Fibroblast of skin of scalp (primary cell): ENCODE measurements around the gene SPEG.

Source experiments
- DNase-seq: peaks from one replicate; pipeline ENCODE4 v3.0.0-alpha.2; 2013

The SPEG gene

GRCh38 chr2:219425238-219426067 is 9.2 kb upstream of the SPEG start:
- no peak for DNase-seq

- no peak for DNase-seq
Measured at GRCh38 chr2:219426068-219426443, 8.6 kb upstream of the SPEG start.

DNA sequence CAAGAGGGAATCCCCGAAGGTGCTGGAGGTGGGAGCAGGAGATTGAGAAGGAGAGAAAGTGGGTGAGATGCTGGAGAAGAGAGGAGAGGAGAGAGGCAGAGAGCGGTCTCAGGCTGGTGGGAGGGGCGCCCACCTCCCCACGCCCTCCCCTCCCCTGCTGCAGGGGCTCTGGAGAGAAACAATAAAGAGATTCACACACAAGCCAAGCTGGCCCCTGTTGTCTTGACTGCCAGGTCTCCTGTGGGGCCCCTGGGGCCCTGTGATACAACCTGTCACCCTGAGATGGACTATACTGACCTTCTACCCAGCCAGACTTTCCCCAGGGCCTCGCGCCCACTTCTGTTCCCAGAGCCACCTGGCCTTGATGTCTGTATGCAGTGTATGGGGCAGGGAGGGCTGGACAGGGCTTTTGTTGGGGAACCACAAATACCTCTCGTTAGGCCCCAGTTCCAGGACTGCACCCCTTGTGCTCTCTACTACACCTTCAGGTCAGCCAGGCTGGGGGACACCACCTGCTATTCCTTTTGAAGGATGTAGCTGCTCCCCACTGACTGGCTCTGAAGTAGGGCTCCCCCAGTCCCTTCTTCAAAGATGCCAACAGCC is 8.0 kb upstream of the SPEG start:
- no peak for DNase-seq

DNA sequence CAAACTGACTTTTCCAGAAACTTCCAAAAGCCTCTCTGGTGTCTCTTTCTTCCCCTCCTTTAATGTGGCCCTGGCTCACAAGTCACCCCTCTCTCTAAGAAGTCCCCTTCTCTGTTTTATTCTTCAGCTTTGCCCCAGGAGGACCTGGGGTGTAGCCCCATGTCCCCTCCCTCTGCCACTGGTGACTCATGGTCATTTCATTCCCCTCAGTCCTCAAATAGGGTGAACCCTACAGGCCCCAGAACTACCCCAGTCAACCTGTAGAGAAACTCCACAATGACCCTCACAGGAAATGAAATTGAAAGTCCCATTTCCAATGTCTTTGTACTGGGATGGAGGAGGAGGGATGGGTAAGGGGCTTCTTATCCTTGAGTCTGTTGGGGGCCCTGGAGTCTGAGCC is 6.2 kb upstream of the SPEG start:
- DNase-seq, result no peak

- DNase-seq, result no peak
Measured at GRCh38 chr2:219429958-219430606, 4.6 kb upstream of the SPEG start.

DNA sequence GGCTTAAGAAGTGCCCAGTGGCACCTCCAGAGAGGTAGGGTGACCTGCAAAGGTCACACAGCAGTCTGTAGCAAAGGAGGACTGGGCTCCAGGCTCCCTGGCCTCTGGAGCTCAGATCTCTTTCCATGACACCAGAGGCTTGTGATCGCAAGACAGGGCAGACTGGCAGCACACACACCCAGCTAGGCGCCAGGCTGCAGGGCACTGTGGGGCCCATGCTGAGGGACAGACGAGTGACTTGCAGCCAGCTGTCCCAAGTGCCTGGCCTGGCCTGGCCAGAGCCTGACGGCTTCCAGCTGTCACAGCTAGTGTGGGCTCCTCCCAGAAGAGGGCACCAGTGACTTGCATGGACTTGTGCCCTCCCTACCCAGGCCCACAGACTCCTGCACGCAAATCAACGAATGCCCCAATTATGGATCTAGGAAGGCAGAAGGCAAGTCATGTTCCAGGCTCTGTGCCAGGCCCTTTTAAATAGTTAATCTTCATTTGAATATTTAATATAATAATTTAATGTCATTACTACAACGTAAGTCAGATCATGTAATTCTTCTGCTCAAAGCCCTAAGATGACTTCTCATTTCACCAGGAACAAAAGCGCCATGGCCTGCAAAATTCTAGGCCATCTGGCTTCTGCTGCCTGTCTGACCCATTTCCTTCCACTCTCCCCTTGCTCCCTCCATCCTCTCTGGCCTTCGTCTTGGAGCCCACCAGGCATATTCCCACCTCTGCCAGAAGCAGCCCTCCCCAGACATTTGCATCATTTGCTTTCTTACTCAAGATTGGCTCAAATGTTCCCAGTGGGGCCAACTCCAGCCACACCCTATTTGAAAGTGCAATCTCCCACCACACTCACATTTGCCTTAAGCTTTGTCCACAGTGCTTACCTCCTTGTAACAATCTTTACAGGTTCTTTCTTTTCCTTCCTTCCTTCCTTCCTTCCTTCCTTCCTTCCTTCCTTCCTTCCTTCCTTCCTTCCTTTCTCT is 3.7 kb upstream of the SPEG start:
- peak; percentile 72 for DNase-seq

- peak; percentile 87 for DNase-seq
Measured at GRCh38 chr2:219433666-219434467, 776 bp upstream of the SPEG start.

DNA sequence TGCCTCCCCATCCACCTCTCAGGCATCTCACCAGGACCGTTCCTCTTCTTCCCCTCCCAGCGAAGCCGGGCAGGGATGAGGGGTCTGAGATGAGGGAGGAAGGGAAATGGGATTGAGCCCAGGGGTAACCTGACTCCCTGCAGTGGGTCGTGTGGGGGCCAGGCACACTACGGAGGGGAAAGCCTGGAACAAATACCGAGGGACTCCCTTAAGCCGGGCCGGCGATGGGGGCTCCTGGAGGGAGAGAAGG is 250 bp upstream of the SPEG start:
- DNase-seq, result no peak

GRCh38 chr2:219435701-219436100 is 1.1 kb downstream of the SPEG start:
- DNase-seq, result no peak

DNA sequence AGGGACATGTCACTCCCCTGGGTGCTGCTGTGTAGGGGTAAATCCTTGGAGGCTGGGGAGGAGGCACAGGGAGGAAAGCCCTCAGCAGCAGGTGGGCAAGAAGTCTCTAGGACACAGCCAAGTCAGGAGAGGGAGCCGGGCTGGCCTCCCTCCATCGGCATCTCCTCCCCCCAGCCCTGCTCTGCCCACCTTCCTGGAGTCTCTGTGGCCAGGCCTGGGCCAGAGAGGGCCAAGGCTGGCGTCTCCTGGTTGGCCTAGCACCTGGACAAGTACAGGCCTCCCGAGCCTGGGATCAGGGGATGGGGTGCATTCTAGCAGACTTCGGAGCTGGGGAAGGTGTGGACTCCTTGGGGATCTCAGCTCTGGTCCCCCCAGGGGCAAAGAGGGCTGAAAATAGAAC is 1.8 kb downstream of the SPEG start:
- no peak for DNase-seq

DNA sequence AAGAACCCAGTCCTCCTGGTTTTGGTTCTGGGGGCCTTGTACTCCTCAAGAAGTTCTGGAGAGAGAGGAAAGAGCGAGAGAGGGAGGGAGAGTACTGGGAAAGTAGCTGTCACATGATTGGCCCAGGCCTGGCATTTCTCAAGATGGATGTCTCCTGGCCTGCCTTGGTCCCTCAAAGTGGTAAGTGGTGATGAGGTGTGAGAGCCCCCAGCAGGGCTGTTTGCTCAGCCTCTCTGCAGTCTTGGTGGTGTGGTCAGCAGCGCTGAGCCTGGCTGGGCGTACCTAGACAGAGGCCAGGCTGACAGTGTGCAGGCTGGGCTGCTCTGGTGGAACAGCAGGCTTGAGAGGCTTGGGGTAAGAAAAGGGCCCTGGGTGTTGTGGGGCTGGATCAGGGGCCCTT is 2.5 kb downstream of the SPEG start:
- no peak for DNase-seq

DNA sequence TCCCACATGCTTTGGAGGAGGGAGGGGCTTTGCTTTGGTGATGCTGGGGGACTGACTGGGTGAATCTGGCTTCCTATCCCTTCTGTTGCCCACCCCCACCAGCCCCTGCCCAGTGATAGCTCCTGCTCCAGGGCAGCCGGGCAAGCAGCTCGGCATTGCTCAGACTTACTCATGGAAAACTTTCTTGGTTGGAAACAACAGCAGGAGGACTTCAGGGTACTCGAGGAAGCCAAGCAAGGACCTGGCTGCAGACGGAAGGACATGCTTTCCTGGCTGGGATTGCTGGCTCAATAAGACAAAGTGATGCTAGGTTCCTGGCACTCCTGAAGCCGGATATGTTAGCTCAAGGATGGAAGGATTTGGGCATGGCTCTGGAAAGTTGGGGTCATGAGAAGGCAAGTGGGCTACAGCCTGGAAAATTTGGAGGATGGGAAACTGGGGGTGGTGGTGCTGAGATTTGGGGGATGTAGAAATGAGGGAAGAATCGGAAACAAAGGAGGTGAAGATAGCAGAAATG is 3.1 kb downstream of the SPEG start:
- no peak for DNase-seq

GRCh38 chr2:219438453-219438852 is 3.8 kb downstream of the SPEG start:
- no peak for DNase-seq

DNA sequence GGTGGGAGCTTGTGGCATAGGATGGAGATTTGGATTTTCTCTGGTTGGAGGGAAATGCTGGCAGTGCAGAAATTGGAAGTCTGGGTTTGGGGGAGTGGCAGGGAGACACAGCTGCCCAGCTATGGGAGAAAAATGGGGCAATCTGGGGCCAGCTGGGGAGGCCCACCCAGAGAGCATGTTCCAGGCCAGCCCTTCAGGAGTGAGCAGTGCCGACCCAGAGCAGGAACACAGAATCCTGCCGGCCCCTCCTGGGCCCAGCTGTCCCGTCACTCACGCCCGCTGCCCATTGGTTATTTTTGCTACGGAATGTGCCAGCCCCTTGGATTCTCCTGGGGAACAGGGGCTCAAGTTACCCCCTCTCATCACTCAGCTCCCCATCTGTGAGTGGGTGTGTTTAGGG is 4.9 kb downstream of the SPEG start:
- no peak for DNase-seq

GRCh38 chr2:219440388-219441256 is 6.0 kb downstream of the SPEG start:
- DNase-seq, result peak; percentile 36

- DNase-seq, result peak; percentile 73
Measured at GRCh38 chr2:219441451-219442255, 7.0 kb downstream of the SPEG start.

DNA sequence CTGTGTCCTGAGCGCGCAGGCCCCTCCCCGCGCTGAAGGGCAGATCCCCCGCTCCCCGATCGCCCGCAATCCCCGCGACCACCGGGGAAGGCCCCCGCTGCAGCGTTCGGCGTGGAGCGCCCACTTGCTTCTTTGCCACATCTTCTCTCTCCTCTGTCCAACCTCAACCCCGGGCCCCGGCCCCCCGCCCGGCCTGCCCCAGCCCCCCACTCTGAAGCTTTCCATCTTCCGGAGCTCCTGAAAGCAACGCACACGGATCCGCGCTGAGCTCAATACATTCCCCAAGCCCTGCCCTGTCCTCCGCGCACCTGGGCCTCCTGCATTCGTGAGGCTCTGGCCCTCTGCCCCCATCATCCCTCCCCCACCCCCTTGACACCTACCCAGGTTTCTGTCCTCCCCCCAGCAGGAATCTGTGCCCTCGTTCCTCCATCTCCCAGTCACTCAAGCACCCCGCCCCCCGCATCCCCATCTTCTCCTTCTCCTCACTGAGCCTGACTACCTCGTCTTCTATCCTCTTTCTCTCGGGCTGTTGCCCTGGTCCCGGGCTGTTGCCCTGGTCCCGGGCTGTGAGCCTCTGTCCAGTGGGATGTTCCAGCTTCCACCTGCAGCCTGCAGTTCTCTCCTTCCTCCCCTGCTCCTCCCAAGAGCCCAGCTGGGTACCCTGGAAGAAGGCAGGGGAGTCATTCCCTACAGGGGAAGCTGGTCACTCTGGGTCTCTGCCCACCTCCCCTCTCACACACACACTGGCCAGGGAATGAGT is 7.8 kb downstream of the SPEG start:
- no peak for DNase-seq

- DNase-seq, result no peak
Measured at GRCh38 chr2:219443016-219443696, 8.5 kb downstream of the SPEG start.

DNA sequence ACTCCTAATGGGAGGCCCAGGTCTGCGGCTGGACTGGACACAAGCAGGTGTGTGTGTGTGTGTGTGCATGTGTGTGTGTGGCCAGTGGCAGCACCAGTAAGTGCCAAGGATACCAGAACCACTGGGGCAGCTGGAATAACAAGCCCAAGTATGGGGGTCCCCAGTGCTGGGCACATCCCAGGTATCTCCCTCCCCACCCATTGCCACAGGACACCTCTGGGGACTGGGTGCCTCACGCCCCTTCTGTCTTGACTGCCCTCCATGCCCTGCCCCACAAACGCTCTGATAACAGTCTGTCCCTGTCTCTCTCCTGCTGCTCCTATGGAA is 9.0 kb downstream of the SPEG start:
- DNase-seq, result no peak
